ENCODE results near the gene NT5DC2.

NT5DC2 gene

DNA sequence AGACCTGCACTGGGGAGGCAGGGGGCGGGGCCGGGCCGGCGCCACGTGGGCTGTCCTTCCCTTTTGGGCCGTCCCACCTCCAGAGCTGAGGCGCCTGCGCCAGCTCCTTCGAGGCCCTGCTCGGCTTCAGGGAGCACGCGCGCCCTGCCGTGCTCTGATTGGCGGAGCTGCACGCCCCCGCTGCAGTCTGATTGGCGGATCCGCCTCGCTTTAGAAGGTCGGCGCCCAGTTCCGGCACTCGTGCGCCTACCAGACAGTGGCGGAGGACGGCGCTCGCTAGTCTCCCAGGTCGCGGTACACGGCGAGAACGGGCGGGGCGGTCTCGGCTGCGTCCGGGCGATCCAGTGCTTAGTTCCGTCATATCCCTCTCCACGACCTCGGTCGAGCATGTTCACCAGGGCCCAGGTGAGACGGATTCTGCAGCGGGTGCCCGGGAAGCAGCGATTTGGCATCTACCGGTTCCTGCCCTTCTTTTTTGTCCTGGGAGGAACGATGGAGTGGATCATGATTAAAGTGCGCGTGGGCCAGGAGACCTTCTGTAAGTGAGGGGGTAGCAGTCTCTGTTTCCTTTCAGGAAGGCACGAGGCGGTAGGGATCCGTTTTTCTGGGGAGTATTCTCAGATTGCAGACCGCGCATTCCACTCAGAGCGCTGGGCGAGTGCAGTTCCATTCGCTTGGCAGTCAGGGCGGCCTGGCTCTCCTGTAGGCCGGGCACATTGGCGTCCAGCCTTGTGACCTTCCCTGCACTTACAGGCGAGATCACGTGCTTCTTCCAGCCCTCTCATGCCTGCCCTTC, 2.9 kb upstream of the NT5DC2 start, which contains the start of gene UQCC5:
TSS of gene UQCC5 (plus strand) at position 237 of the 796 bp plus-strand sequence. CDS start at position 388, 151 bp downstream.
- H3K27ac ChIP-seq = peak within 1 kb of the TSS; percentile 97
- TF ChIP-seq CTCF (conservative IDR thresholded peaks at IDR 0.05) = no peak

- peak overlapping the region; percentile 97 for H3K27ac ChIP-seq
- no peak for TF ChIP-seq CTCF (conservative IDR thresholded peaks at IDR 0.05)
Observed at GRCh38 chr3:52536112-52536368, 2.4 kb upstream of the NT5DC2 start.

DNA sequence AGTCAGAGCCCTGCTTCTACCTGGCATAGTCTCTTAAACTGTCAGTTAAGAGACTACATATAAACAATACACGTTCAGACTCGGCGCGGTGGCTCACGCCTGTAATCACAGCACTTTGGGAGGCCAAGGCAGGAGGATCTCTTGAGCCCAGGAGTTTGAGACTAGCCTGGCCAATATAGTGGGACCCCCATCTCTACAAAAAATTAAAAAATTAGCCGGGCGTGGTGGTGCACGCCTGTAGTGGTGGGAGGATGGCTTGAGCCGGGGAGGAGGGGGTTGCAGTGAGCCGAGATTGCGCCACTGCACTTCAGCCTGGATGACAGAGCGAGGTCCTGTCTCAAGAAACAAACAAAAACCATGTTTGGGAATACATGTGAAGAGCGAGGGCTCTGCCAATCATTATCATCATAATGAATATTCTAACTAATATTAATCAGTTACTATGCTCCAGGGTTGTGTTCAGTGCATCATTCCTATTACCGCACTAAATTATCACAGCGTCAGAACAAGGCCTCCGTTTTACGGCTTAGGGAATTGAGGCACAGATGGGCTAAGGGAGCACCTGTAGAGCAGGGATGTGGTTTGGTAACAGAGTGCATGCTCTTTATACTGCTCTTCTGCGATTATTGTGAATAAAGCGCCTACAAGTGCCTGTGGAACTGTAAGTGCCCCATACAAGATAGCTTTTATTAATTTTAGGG, 1.9 kb upstream of the NT5DC2 start:
- H3K27ac ChIP-seq = peak overlapping the region; percentile 97
- TF ChIP-seq CTCF (conservative IDR thresholded peaks at IDR 0.05) = no peak

- peak overlapping the region; percentile 97 for H3K27ac ChIP-seq
- TF ChIP-seq CTCF (conservative IDR thresholded peaks at IDR 0.05) = no peak
Observed at GRCh38 chr3:52534281-52535183, 875 bp upstream of the NT5DC2 start.

- TF ChIP-seq CTCF (conservative IDR thresholded peaks at IDR 0.05) = no peak
- peak overlapping the region; percentile 97 for H3K27ac ChIP-seq
Observed at GRCh38 chr3:52532838-52533622, 627 bp downstream of the NT5DC2 start.

- TF ChIP-seq CTCF (conservative IDR thresholded peaks at IDR 0.05) = no peak
- H3K27ac ChIP-seq = peak overlapping the region; percentile 97; the same call in 1 of the 2 replicates
Observed at GRCh38 chr3:52532517-52532837, 1.2 kb downstream of the NT5DC2 start.

Measured in VCaP (cell line).